ENCODE results near the gene TBK1.

The TBK1 gene

GRCh38 chr12:64550755-64551154 lies 98.8 kb downstream of the TBK1 start:
- DNase-seq, result no peak

GRCh38 chr12:64551676-64552075 lies 99.8 kb downstream of the TBK1 start:
- DNase-seq, result no peak
